GM12801 (cell line): Measurements from ENCODE around the gene TUSC1.

Experiments
- CTCF ChIP-seq: IDR thresholded peaks from one replicate; pipeline ENCODE4 v1.5.1; 2011; ENCODE audit warnings: control low read depth; ENCODE audit not compliant: insufficient read length; ENCODE audit errors: extremely low read depth

The TUSC1 gene

GRCh38 chr9:25702536-25702935, 24.3 kb upstream of the TUSC1 start:
- no peak for TF ChIP-seq CTCF

GRCh38 chr9:25700430-25700829, 22.2 kb upstream of the TUSC1 start:
- no peak for TF ChIP-seq CTCF

GRCh38 chr9:25691786-25692185, 13.5 kb upstream of the TUSC1 start:
- no peak for TF ChIP-seq CTCF

- TF ChIP-seq CTCF: no peak
Measured at GRCh38 chr9:25684321-25684720, 6.1 kb upstream of the TUSC1 start.

GRCh38 chr9:25681266-25681665, 3.0 kb upstream of the TUSC1 start:
- TF ChIP-seq CTCF: no peak

- no peak for TF ChIP-seq CTCF
Measured at GRCh38 chr9:25678846-25679360, 659 bp upstream of the TUSC1 start.

- no peak for TF ChIP-seq CTCF
Measured at GRCh38 chr9:25677301-25678146, 720 bp downstream of the TUSC1 start.
